PFSK-1 (cell line): ENCODE results near the gene BAZ1B.

Experiments
- POLR2AphosphoS5 ChIP-seq: IDR thresholded peaks from 2 replicates; pipeline ENCODE4 v1.6.1; 2012; ENCODE audit warnings: low read depth, mild to moderate bottlenecking, control low read depth, low read length, moderate library complexity
- TAF1 ChIP-seq: IDR thresholded peaks from 2 replicates; pipeline ENCODE4 v1.6.1; 2012; ENCODE audit warnings: low read length, control low read depth, borderline replicate concordance; ENCODE audit not compliant: insufficient read depth

DNA sequence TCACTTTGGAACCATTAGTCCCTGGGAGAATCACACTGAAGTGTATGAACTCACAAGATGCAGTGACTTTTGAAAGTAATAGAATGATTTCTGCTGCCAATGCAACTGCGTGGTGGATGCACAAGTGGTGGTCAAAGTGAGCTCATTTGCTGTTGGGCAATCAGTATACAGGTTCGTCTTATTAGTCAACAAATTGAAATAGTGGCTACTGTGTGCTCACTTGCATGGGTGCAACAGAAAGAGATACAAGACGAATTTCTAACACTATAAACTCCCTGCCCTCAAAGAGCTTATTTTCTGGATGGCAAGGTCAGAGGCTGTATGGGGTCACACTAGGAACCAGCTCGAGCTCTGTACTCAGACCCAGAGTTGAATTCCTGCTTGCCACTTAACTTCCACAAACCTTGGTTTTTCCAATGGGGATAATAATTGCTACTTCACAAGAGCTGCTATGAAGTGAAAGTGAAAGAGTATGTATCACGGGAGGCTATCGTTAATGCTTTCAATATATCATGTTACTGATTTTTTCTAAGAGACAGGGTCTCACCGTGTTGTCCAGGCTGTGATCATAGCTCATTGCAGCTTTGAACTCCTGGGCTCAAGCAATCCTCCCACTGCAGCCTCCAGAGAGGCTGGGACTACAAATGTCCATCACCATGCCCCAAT lies 43.7 kb upstream of the BAZ1B start:
- TF ChIP-seq TAF1 (no peak), POLR2AphosphoS5 (no peak)
